Bronchial epithelial cell (primary cell): ENCODE measurements around the gene USP21. TPM values are rescaled to one million over a fixed set of nuclear protein-coding genes. Genes with fewer than 3 reads are reported as not detected.
A peak's percentile ranks its signal among the peaks of the same experiment; 100 is the strongest.

Experiments used
- DNase-seq: peaks from one replicate; pipeline ENCODE4 v3.0.0-alpha.2; 2010; ENCODE audit warnings: low read depth
- FAIRE-seq: peaks from 2 replicates; lab custom pipeline; 2011; peaks lifted over from hg19 to GRCh38; lab: Jason Lieb, UNC
- H3K27me3 ChIP-seq: 2 replicates; pipeline ENCODE4 v1.5.1; 2011; ENCODE audit warnings: low read length; ENCODE audit not compliant: control insufficient read depth, insufficient read depth
- H3K36me3 ChIP-seq: 2 replicates; pipeline ENCODE4 v1.5.1; 2011; ENCODE audit warnings: low read length; ENCODE audit not compliant: control insufficient read depth, insufficient read depth
- H3K4me3 ChIP-seq: 2 replicates; pipeline ENCODE4 v1.5.1; 2011; ENCODE audit warnings: mild to moderate bottlenecking, low read depth, low read length, control low read depth
- total RNA-seq: library from RNA; depleted of rRNA; stranded (reverse); fragments of >200 nt; gene quantifications from 2 replicates; pipeline ENCODE4 v1.2.1, GENCODE V29; 2014
- TF ChIP-seq, protein P1 (sequence below): IDR thresholded peaks from 2 replicates; pipeline ENCODE4 v1.5.1; 2011; ENCODE audit warnings: mild to moderate bottlenecking, moderate library complexity, low read length, control low read depth, inconsistent platforms; ENCODE audit not compliant: insufficient read depth, severe bottlenecking

The USP21 gene
- total RNA-seq, 1 donor from 2014 or later: 3.9 TPM

DNA sequence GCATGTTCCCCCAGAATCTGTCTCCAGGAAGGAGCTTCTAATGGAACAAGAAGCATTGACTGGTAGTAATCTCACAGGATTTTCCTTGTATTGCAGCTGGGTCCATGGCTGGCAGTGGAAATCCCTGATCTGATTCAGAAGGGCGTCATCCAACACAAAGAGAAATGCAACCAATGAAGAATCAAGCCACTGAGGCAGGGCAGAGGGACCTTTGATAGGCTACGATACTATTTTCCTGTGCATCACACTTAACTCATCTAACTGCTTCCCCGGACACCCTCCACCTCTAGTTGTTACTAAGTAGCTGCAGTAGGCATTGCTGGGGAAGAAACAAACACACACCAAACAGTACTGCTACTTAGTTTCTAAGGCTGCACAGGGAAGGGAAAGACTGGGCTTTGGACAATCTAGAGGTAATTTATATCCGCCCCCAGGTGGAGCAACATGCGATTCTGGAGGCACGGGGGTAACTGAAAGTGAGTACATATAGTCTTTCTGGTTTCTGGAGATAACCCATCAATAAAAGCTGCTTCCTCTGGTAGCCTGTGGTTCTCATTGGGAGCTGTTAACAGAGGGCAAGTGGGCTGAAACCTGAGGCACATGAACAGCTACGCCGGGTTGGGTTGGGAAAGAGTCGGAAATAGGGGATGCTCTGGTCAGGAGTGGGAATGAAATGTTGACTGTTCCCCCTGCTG lies 837 bp upstream of the USP21 start:
- TF ChIP-seq, protein P1, sequence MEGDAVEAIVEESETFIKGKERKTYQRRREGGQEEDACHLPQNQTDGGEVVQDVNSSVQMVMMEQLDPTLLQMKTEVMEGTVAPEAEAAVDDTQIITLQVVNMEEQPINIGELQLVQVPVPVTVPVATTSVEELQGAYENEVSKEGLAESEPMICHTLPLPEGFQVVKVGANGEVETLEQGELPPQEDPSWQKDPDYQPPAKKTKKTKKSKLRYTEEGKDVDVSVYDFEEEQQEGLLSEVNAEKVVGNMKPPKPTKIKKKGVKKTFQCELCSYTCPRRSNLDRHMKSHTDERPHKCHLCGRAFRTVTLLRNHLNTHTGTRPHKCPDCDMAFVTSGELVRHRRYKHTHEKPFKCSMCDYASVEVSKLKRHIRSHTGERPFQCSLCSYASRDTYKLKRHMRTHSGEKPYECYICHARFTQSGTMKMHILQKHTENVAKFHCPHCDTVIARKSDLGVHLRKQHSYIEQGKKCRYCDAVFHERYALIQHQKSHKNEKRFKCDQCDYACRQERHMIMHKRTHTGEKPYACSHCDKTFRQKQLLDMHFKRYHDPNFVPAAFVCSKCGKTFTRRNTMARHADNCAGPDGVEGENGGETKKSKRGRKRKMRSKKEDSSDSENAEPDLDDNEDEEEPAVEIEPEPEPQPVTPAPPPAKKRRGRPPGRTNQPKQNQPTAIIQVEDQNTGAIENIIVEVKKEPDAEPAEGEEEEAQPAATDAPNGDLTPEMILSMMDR: no peak
- Histone ChIP-seq H3K4me3 (peak overlapping the region; percentile 87), H3K36me3 (peaks cover 16% of the 10 kb centered on the region), H3K27me3 (no peaks in the 10 kb centered on the region)
- DNase-seq (peak; percentile 21), FAIRE-seq (no peak)

DNA sequence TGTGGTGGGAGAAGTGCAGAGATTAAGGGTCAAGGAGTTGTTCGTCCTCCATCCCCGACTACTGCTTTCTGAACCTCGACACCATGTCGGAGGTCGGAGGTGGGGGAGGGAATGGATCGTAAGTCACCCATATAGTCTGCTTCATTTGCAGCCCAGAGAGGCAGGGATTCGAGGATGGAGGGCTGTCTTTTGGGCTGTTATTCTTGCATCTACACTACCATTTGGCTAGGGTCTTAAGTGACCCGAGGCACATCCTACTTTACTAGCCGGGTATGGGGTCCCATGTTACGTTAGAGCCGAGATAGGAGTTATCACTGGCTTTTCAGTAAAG lies 578 bp downstream of the USP21 start:
- H3K36me3 ChIP-seq: peaks cover 16% of the 10 kb centered on the region
- FAIRE-seq: no peak

DNA sequence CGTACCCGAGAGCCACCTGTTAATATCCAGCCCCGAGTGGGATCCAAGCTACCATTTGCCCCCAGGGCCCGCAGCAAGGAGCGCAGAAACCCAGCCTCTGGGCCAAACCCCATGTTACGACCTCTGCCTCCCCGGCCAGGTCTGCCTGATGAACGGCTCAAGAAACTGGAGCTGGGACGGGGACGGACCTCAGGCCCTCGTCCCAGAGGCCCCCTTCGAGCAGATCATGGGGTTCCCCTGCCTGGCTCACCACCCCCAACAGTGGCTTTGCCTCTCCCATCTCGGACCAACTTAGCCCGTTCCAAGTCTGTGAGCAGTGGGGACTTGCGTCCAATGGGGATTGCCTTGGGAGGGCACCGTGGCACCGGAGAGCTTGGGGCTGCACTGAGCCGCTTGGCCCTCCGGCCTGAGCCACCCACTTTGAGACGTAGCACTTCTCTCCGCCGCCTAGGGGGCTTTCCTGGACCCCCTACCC lies 1.4 kb downstream of the USP21 start:
- Histone ChIP-seq H3K4me3 (no peak overlapping the region), H3K27me3 (no peaks in the 10 kb centered on the region), H3K36me3 (peaks cover 18% of the 10 kb centered on the region)
- TF ChIP-seq, protein P1: no peak
- DNase-seq (no peak), FAIRE-seq (no peak)

More for the DNA sequence above, 578 bp downstream of the USP21 start:
- H3K4me3 ChIP-seq: peak overlapping the region; percentile 87
- TF ChIP-seq, protein P1: no peak
- DNase-seq: no peak
- H3K27me3 ChIP-seq: no peaks in the 10 kb centered on the region

DNA sequence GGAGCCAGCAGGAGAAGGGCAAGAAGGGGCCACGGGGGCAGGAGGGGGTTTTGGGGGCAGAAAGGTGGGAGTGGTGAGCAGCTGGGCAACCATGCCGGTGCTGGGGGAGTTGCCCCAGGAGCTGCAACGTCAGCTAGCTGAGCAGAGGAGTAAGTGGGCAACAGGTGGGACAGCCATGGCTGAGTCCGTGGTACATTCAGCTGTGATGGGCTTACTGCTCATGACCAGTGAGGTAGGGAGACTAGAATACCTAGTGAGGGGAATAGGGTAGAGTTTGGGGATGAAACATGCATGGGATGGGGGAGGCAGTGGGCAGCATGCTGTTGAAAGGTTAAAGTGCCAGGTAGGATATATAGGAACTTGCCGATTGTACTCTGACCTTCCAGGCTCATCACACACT lies 2.4 kb downstream of the USP21 start:
- Histone ChIP-seq H3K4me3 (no peak overlapping the region), H3K27me3 (no peaks in the 10 kb centered on the region), H3K36me3 (peaks cover 18% of the 10 kb centered on the region)
- FAIRE-seq (no peak), DNase-seq (no peak)
- TF ChIP-seq, protein P1: no peak

DNA sequence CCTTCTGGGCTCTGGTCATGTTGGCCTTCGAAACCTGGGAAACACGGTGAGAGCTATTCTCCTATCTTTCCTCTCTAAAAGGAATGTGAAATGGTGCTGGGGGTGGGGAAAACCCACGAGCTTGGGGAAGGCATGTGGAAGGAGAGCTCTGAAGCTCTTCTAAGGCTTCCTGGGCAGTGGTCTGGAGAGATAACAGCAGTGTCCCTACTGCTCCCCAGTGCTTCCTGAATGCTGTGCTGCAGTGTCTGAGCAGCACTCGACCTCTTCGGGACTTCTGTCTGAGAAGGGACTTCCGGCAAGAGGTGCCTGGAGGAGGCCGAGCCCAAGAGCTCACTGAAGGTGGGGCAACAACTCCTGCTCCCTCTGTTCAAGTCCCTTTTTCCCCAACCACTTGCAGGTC lies 2.8 kb downstream of the USP21 start:
- H3K36me3 ChIP-seq: peaks cover 18% of the 10 kb centered on the region
- FAIRE-seq: no peak
- no peak overlapping the region for H3K4me3 ChIP-seq
- DNase-seq: no peak
- H3K27me3 ChIP-seq: no peaks in the 10 kb centered on the region
- TF ChIP-seq, protein P1: no peak

DNA sequence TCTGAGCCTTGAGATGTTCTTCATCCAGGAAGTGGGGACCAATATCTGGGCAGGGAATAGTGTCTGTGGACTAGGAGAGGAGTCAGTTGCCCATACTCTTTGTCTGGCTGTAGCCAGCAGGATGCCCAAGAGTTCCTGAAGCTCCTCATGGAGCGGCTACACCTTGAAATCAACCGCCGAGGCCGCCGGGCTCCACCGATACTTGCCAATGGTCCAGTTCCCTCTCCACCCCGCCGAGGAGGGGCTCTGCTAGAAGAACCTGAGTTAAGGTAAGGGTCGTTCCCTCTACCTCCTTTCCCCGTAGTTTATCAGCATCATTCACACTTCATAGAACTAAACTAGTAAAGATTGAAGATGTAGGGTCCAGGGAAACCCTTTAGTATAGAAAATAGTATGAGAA lies 3.5 kb downstream of the USP21 start:
- Histone ChIP-seq H3K36me3 (peaks cover 18% of the 10 kb centered on the region), H3K27me3 (no peaks in the 10 kb centered on the region), H3K4me3 (no peak overlapping the region)
- FAIRE-seq (no peak), DNase-seq (no peak)
- TF ChIP-seq, protein P1: no peak
